ENCODE results near the gene PEA15.

Gene PEA15, protein sequence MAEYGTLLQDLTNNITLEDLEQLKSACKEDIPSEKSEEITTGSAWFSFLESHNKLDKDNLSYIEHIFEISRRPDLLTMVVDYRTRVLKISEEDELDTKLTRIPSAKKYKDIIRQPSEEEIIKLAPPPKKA

DNA sequence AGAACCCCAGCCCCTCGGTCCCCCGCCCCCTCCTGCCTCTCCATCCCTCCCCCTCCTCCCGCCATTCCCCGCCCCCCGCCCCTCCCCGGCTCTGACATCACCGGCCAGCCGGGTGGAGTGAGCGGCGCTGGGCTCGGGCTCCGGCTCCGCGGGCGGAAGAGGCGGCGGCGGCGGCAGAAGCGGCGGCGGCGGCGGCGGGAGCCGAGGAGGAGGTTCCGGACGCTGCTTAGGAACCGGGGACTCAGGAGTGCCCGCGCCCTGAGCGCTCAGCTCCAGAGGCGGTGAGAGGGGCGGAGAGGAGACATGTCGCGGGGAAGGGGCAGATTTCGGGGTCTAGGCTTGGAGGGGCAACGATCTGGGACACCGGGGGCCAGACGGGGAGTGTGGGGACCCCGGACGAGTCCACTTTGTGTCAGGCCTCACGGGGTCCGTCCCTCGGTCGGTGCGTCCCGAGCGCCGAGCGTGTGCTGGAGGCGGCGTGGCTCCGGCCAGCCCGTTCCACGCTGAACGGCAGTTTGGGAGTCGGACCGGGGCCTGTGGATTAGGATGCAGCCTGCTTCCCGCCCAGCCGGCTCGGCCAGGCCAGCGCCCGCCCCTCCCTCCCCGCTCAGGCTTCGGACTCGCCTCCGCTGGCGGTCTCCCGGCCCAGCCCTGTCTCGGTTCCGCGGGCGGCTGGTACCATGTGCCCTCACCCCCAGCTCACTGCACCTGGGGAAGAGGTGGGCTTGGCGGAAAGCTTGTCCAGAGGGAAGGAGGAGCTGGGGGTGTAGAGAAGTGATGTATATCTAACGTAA is at the start of gene PEA15:
PEA15 (plus strand) TSS at position 143 of the 794 bp plus-strand sequence. CDS start 6,161 bp downstream, outside the sequence.
- peak; percentile 40 for DNase-seq (ENCODE audit: low spot score)

DNA sequence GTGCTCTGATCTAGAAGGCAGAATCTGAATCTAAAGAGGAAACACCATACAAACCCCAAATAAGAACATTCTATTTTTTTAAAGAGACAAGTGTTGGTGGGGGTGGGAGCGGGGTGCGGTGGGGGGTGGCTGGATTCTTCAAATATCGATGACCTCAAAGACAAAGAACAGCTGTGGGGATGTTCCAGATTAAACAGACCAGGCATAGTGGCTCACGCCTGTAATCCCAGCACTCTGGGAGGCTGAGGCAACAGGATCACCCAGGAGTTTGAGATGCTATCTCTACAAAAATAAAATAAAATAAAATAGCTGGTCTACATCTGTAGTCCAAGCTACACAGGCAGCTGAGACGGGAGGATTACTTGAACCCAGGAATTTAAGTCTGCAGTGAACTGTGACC is 48.8 kb upstream of the PEA15 start:
- no peak for DNase-seq (ENCODE audit: low spot score)

DNA sequence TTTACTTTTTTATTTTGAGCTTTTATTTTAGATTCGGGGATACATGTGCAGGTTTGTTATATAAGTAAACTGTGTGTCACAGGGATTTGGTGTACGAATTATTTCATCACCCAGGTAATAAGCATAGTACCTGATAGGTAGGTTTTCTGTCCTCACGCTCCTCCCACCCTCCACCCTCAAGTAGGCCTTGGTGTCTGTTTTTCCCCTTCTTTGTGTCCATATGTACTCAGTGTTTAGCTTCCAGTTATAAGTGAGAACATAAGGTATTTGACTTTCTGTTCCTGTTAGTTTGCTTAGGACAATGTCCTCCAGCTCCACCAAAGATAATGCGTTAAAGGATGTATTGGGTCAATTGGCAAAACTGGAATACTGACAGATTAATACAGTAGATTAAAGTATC is 48.0 kb upstream of the PEA15 start:
- DNase-seq (ENCODE audit: low spot score), result no peak

DNA sequence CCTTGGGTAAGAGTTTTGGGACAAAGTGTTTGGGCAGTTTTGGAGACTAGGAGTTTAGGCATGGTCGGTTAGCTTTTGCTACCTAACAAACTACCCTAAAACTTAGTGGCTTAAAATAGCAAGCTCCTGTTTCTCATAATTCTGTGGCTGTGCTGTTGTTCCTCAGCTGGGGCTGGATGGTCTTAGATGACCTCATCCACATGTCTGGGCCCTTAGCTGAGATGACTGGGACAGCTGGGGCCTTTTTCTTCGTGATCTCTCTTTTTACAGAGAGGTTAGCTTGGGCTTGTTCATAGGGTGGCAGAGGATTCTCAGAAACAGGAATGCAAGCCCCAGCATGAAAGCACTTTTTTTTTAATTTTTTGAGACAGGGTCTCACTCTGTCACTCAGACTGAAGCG is 47.2 kb upstream of the PEA15 start:
- DNase-seq (ENCODE audit: low spot score), result no peak

DNA sequence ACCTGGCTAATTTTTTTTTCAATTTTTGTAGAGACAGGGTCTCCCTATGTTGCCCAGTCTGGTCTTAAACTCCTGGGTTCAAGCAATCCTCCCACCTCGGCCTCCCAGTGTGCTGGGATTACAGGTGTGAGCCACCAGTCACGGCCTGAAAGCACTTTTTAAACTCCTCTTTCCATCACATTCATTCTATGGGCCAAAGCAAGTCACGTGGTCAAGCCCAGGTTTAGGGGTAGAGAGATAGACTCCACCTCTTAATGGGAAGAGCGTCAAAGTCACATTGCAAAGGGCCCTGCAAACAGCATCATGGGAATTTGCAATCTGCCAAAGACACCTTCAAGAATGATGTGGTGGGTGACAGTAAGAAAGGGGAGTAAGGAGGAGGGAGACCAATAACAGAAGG is 46.6 kb upstream of the PEA15 start:
- DNase-seq (ENCODE audit: low spot score), result no peak

DNA sequence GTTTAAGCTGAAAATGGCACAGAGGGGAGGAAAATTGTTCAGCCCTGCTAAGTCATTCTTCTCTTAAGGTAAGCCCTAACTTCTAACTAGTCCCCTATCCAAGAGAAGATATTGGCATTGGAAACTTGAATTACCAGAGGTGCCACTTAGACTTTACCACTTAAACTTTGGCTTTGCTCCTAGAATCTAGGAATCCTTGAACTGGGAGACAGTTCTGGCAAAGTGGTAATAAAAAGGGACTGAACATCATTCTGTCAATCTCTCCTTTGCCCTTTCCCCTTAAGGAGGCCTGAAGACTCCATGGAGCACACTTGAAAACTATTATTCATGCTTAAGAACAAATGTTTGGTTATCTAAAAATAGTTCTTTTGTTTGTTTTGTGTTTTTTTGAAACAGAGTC is 45.3 kb upstream of the PEA15 start:
- DNase-seq (ENCODE audit: low spot score), result no peak

DNA sequence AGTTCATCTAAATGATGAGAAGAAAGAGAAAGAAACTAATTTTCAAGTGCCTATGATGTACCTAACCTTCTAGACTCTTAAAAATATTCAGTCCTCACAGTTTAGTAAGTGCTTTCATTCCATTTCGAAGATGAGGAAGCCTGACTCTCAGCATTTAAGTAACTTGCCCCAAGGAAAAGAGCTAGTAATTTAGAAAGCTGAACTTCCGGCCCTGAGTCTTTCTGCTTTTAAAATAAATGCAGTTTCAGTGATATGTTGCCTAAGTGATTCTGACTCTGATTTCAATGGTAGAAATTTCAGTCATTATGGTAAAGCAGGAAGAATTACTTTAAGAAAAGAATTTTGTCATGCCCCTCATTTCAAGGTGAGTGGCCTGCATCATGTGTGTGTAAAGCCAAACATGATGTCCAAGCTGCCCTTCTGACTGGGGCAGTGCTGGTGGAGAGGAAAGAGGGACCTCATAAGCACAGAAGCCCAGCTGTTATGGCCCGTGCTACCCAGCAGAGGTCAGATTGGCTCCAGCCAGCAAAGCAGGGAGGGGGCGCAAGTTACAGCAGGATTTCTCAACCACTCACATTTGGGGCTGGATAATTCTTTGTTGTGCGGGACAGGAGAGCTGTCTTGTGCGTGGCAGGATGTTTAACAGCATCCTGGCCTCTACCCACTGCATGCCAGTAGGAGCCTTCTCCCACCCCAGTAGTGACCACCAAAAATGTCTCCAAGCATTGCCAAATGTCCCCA is 43.0 kb upstream of the PEA15 start:
- no peak for DNase-seq (ENCODE audit: low spot score)

DNA sequence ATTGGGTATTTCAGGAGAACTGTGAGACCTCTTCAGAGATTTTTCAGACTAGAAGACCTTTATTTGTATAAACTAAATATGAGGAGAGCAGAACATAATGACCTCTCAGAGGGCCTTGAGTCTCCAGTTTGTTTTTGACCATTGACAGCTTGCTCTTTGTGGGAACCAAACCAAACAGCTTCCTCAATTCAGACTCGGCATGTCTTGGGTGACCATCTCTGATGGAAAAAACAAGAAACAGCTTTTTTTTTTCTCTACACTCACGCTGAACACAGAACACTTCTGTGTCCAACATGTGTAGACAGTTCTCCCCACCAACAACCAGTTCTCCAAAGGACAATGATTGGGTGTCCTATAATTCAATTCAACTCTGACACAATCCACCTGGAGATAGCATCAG is 42.3 kb upstream of the PEA15 start:
- DNase-seq (ENCODE audit: low spot score), result no peak

DNA sequence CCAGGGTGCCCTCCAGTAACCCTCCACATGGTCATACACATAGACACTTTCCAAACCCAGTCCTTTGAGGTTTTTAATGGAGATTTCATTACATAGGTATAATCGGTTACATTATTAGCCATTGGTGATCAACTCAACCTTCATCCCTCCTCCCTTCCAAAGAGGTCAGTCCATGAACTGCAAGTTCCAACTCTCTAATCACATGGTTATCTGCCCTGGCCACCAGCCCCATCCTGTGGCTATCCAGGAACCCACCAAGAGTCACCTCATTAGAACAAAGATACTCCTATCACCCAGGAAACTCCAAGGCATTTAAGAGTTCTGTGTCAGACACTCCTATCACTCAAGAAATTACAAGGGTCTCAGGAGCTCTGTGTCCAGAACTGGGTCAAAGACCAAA is 41.6 kb upstream of the PEA15 start:
- DNase-seq (ENCODE audit: low spot score), result no peak

DNA sequence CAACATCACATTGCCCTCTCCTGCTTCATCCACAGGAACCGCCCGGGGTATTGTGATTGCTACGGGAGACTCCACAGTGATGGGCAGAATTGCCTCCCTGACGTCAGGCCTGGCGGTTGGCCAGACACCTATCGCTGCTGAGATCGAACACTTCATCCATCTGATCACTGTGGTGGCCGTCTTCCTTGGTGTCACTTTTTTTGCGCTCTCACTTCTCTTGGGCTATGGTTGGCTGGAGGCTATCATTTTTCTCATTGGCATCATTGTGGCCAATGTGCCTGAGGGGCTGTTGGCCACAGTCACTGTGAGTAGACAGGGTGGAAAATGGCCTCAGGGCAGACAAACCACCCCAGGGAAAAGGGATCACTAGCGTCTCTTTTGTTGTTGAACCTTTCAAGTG is 41.1 kb upstream of the PEA15 start:
- no peak for DNase-seq (ENCODE audit: low spot score)

DNA sequence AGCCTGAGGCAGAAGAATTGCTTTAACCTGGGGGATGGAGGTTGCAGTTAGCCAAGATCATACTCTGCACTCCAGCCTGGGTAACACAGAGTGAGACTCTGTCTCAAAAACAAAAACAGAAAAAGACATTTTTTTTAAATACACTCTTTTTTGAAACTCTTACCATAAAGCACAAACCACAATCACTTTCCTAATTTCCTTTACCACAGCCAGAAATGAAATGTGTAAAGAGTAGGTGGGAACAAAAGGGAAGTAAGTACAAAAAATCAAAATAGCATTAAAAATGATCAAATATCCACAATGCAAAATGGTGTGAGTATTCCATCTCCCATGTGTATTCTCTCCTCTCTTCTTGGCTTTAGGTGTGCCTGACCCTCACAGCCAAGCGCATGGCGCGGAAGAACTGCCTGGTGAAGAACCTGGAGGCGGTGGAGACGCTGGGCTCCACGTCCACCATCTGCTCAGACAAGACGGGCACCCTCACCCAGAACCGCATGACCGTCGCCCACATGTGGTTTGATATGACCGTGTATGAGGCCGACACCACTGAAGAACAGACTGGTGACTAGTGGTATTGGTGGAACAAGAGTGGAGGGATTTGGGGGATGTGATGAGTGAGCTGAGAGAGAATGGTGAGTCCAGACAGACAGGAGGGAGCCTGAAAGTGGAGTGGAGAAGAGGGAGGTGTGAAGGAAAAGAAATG is 38.9 kb upstream of the PEA15 start:
- DNase-seq (ENCODE audit: low spot score), result no peak

DNA sequence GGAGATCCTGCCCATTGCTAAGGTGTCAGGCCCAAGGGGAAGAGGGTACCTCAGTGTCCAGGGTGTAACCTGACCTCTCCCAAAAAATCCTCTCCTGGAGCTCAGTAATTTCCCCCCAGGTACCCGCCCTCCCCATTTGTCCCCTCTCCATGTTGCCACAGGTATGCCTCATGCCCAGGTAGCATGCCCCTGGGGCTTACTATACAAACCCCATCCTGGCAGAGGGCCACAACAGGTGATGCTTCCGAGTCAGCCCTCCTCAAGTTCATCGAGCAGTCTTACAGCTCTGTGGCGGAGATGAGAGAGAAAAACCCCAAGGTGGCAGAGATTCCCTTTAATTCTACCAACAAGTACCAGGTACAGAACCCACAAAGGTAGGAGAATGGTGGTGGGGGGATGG is 38.1 kb upstream of the PEA15 start:
- DNase-seq (ENCODE audit: low spot score), result no peak

DNA sequence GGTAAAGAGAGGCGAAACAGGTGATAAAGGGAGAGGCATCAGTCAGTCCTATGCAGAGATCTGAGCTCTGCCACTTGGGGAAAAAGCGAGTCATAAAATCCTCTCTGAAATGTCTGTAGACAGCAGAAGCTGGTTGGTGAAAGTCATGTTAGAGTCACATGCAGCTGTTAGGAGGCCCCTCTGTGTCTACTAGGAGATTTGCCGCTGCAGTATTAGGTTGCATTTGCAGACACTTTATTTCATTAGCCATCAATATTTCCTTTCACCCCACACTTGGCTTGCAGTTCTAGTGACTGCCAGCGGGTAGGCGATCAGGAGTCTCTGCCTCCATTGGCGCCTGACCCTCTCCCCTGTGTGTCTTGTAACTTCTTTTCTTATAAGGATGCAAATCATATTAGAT is 37.6 kb upstream of the PEA15 start:
- DNase-seq (ENCODE audit: low spot score), result no peak

DNA sequence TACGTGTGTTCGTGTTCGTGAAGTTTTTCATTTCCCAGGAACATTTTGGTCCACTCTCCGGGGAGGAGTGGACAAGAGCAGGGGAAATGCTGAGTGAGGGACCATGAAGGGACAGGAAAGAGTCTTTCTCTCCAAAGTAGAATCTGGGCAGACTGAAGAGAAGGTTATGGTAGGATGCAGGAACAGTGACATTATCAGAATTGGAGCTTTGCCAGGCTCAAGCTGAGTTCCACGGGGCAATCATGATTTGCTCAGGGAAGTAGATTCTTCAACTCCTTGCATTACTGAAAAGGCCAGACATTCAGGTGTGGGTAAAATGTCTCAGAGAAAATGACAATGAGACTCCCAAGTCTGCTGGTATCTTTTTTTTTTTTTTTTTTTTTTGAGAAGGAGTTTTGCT is 37.2 kb upstream of the PEA15 start:
- DNase-seq (ENCODE audit: low spot score), result no peak

DNA sequence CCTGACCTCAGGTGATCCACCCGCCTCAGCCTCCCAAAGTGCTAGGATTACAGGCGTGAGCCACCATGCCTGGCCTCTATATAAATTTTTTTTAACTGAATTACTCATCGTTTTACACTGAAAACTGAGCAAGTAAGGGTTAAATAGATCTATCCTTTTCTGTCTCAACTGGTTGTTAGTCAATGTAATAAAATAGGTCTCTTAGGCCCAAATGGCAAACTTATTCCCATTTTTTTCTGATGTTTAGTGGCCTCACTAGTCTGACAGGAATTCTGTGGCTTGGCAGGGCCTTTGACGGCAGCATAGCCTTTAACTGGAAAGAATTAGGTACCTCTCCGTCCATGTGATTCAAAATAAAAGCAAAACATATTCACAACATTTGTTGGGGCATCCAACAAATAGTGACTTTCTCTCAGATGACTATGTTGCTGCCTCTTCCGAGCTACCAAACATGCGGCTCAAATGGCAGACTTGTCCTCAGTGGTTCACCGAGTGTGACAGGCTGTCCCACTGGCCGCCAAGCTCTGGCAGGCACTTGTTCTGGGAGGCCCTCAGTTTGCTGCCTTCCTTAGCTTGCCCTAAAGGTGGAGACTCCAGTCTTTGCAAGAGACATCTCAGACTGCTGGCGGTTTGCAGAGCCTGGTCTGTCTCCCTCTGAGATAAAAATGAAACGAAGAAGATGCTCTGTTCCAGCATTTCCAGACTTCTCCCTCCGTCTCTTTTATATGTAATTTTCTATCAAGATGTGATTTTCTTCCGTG is 36.4 kb upstream of the PEA15 start:
- no peak for DNase-seq (ENCODE audit: low spot score)

DNA sequence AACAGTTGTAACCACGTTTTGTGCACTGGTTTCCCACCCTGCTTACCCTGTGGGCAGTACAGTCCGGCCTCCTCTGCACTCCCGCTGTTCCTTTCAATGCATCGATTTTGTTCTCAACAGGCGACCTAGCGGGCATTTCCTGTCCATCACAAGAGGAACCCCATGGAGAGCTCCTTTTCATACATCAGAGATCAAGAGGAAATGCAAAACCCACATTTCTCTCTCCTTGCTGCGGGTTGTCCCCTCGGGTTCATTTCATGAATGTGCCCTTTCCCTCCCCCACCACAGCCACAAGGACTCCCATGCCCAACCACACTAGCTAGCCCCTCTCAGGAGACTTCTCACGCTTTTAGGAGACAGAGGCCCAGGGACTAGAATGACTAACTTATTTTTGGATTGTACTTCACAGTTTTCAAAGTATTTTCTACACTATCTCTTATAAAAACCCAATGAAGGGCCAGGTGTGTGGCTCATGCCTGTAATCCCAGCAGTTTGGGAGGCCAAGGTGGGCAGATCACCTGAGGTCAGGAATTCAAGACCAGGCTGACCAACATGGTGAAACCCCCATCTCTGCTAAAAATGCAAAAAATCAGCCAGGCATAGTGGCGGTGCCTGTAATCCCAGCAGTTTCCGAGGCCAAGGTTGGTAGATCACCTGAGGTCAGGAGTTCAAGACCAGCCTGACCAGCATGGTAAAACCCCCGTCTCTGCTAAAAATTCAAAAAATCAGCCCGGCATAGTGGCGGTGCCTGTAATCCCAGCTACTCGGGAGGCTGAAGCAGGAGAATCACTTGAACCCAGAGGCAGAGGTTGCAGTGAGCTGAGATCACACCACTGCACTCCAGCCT is 35.4 kb upstream of the PEA15 start:
- no peak for DNase-seq (ENCODE audit: low spot score)

DNA sequence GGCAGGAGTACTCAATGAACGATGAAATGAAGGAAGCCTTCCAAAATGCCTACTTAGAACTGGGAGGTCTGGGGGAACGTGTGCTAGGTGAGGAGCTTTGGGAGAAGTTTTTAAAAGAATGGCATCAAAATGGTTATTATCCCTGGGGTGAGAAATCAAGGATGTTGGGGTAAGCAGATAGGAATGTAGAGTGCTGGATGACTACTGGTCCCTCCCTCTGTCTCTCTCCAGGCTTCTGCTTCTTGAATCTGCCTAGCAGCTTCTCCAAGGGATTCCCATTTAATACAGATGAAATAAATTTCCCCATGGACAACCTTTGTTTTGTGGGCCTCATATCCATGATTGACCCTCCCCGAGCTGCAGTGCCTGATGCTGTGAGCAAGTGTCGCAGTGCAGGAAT is 33.8 kb upstream of the PEA15 start:
- DNase-seq (ENCODE audit: low spot score), result no peak

DNA sequence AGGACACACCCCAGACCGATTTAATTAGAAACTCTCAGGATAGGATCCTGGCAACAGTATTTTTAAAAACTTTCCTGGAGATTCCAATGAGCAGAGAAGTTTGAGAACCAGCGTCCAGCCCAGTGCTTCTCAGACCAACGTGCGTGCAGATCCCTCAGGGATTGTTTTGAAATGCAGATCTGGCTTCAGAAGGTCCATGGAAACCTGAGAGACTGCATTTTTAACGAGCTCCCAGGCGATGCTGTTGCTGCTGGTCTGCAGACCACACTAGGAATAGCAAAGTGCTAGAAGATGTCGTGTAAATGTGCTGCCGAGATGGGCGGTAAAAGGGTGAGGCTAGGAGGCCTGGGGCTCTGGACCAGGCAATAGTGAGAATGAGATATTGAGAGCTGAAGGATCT is 33.2 kb upstream of the PEA15 start:
- no peak for DNase-seq (ENCODE audit: low spot score)

DNA sequence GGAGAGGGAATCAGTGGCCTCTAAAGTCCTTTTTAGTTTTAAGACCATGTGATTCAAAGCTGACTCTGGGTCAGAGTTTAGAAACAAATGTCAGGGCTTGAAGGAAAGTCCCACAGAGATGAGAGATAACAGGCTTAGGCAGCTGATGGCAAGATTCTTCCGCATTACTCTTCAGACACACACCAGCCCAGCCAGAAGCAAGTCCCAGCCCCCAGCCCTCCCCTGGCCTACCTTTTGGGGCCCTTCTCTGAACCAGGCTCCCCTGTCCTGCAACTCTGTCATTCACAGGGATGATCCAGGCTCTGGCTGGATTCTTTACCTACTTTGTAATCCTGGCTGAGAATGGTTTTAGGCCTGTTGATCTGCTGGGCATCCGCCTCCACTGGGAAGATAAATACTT is 28.0 kb upstream of the PEA15 start:
- no peak for DNase-seq (ENCODE audit: low spot score)

DNA sequence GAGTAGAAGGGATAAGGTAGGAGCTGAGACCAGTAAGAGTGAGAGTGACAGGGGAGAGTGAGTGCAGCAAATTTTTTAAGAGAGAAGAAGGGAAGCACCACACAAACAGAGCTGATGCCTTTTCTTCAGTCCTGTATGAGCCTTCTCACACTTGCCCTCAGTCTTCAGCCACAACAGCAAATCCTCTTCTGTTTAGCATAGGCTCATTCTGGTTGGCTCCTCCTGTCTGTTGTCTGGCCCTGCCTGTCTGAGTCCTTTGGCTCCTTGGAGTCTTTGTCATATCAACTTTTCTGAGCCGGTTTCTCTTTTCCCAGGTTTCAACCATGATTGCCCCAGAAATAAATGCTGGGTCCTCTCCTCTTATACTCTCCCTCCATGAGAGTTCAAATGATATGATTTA is 27.5 kb upstream of the PEA15 start:
- DNase-seq (ENCODE audit: low spot score), result no peak

DNA sequence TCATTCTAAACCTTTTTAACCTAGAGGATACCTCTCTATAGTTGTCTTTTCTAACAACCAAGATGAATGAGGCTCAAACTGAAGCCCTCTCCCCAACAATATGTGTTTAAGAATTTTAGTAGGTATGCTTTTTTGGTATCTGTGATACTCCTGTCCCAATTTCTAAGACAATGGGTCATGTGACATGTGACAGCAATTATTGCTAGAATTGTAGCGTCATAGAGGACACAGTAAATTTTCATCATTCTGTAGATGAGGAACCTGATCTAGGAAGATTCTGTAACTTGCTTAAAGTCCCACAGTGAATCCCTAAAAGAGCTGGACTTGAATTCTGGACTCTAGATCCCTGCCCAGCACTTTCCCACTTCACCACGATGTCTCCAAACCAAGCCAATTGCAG is 26.5 kb upstream of the PEA15 start:
- no peak for DNase-seq (ENCODE audit: low spot score)

Data from kidney capillary endothelial cell (primary cell).